Suppressor macrophage (primary cell): ENCODE results near the gene FGF14.

Experiments used
- DNase-seq, 4 experiments: peaks; one replicate each; pipeline ENCODE4 v3.0.0-alpha.2; 2020 to 2022

The FGF14 gene

GRCh38 chr13:102309110-102309509 is 92.7 kb downstream of the FGF14 start:
- DNase-seq, result no peak

- no peak for DNase-seq
Measured at GRCh38 chr13:102302534-102302933, 99.3 kb downstream of the FGF14 start.

GRCh38 chr13:102300379-102300778 is 101.5 kb downstream of the FGF14 start:
- DNase-seq, result no peak

- no peak for DNase-seq
Measured at GRCh38 chr13:102299366-102299765, 102.5 kb downstream of the FGF14 start.

- DNase-seq, result no peak
Measured at GRCh38 chr13:102298051-102298450, 103.8 kb downstream of the FGF14 start.

- DNase-seq, result no peak
Measured at GRCh38 chr13:102295316-102296048, 106.4 kb downstream of the FGF14 start.

GRCh38 chr13:102294407-102295018 is 107.3 kb downstream of the FGF14 start:
- no peak for DNase-seq

- no peak for DNase-seq
Measured at GRCh38 chr13:102293723-102294122, 108.1 kb downstream of the FGF14 start.

GRCh38 chr13:102291587-102292218 is 110.1 kb downstream of the FGF14 start:
- DNase-seq, result no peak

GRCh38 chr13:102289606-102290005 is 112.2 kb downstream of the FGF14 start:
- DNase-seq, result no peak

- DNase-seq, result no peak
Measured at GRCh38 chr13:102286326-102286725, 115.5 kb downstream of the FGF14 start.

GRCh38 chr13:102280366-102280765 is 121.5 kb downstream of the FGF14 start:
- DNase-seq, result no peak

- DNase-seq, result no peak
Measured at GRCh38 chr13:102277286-102277685, 124.6 kb downstream of the FGF14 start.

- DNase-seq, result no peak
Measured at GRCh38 chr13:102276404-102276803, 125.4 kb downstream of the FGF14 start.

GRCh38 chr13:102275969-102276368 is 125.9 kb downstream of the FGF14 start:
- DNase-seq, result no peak

GRCh38 chr13:102273111-102273510 is 128.7 kb downstream of the FGF14 start:
- DNase-seq, result no peak

- no peak for DNase-seq
Measured at GRCh38 chr13:102267191-102267590, 134.7 kb downstream of the FGF14 start.

- DNase-seq, result no peak
Measured at GRCh38 chr13:102261809-102262208, 140.0 kb downstream of the FGF14 start.

GRCh38 chr13:102261316-102261715 is 140.5 kb downstream of the FGF14 start:
- no peak for DNase-seq

- DNase-seq, result no peak
Measured at GRCh38 chr13:102260256-102260655, 141.6 kb downstream of the FGF14 start.

GRCh38 chr13:102255409-102255808 is 146.4 kb downstream of the FGF14 start:
- DNase-seq, result no peak

GRCh38 chr13:102251817-102252216 is 150.0 kb downstream of the FGF14 start:
- no peak for DNase-seq

- no peak for DNase-seq
Measured at GRCh38 chr13:102250448-102250847, 151.4 kb downstream of the FGF14 start.

GRCh38 chr13:102244607-102245227 is 157.1 kb downstream of the FGF14 start:
- DNase-seq, result no peak
